GM19397 (cell line): ENCODE results near the gene HFM1.
"Not testable (repeated sequence)": the region's sequence is repeated elsewhere in the genome, so short reads cannot be mapped to it uniquely, and the experiment has no call there.

Experiments used
- ATAC-seq: cut with Tn5 transposase; IDR thresholded peaks from one replicate; pipeline ENCODE4 v1.9.1; 2021; ENCODE audit warnings: mild to moderate bottlenecking, moderate library complexity; ENCODE audit not compliant: unreplicated experiment

HFM1 gene

GRCh38 chr1:91404151-91405012 lies at the start of gene HFM1:
HFM1 (minus strand) TSS chr1:91404837; CDS start chr1:91401082, 3,755 bp downstream.
- peak; percentile 93 for ATAC-seq

- no peak for ATAC-seq
Measured at GRCh38 chr1:91454136-91454535, 49.5 kb upstream of the HFM1 start.

GRCh38 chr1:91450260-91450659 lies 45.6 kb upstream of the HFM1 start:
- ATAC-seq, result no peak

GRCh38 chr1:91447782-91448181 lies 43.1 kb upstream of the HFM1 start:
- ATAC-seq, result not testable (repeated sequence)

GRCh38 chr1:91441980-91442379 lies 37.3 kb upstream of the HFM1 start:
- not testable (repeated sequence) for ATAC-seq

GRCh38 chr1:91440847-91441246 lies 36.2 kb upstream of the HFM1 start:
- ATAC-seq, result no peak

GRCh38 chr1:91439016-91439415 lies 34.4 kb upstream of the HFM1 start:
- ATAC-seq, result no peak

- no peak for ATAC-seq
Measured at GRCh38 chr1:91428182-91428798, 23.7 kb upstream of the HFM1 start.

- no peak for ATAC-seq
Measured at GRCh38 chr1:91427741-91428140, 23.1 kb upstream of the HFM1 start.

GRCh38 chr1:91422523-91422922 lies 17.9 kb upstream of the HFM1 start:
- not testable (repeated sequence) for ATAC-seq

GRCh38 chr1:91412371-91412770 lies 7.7 kb upstream of the HFM1 start:
- no peak for ATAC-seq

GRCh38 chr1:91406773-91407389 lies 2.2 kb upstream of the HFM1 start:
- no peak for ATAC-seq

GRCh38 chr1:91402023-91402422 lies 2.6 kb downstream of the HFM1 start:
- no peak for ATAC-seq

- no peak for ATAC-seq
Measured at GRCh38 chr1:91400133-91400725, 4.4 kb downstream of the HFM1 start.

GRCh38 chr1:91398291-91398690 lies 6.3 kb downstream of the HFM1 start:
- no peak for ATAC-seq

- ATAC-seq, result no peak
Measured at GRCh38 chr1:91397605-91398004, 7.0 kb downstream of the HFM1 start.

- no peak for ATAC-seq
Measured at GRCh38 chr1:91393042-91393441, 11.6 kb downstream of the HFM1 start.

- no peak for ATAC-seq
Measured at GRCh38 chr1:91386109-91386508, 18.5 kb downstream of the HFM1 start.

- no peak for ATAC-seq
Measured at GRCh38 chr1:91383456-91383855, 21.2 kb downstream of the HFM1 start.

- no peak for ATAC-seq
Measured at GRCh38 chr1:91381844-91382243, 22.8 kb downstream of the HFM1 start.

- ATAC-seq, result no peak
Measured at GRCh38 chr1:91374086-91374485, 30.6 kb downstream of the HFM1 start.
